Testis (tissue), 3 donors: Measurements from ENCODE around the gene SYNDIG1. TPM values are rescaled to one million over a fixed set of nuclear protein-coding genes. Genes with fewer than 3 reads are reported as not detected.

Source experiments
- DNase-seq: peaks from one replicate; pipeline ENCODE4 v3.0.0-alpha.2; 2019
- H3K27ac ChIP-seq, 2 donors: fragments of 200-600 bp; sonication (generic); one replicate each; pipeline ENCODE4 v1.5.1; 2019
- H3K27me3 ChIP-seq: fragments of 200-600 bp; sonication (generic); one replicate; pipeline ENCODE4 v1.5.1; 2019
- H3K36me3 ChIP-seq: fragments of 200-600 bp; sonication (generic); one replicate; pipeline ENCODE4 v1.5.1; 2017; ENCODE audit warnings: low read depth; ENCODE audit errors: missing control alignments
- H3K4me1 ChIP-seq: fragments of 200-600 bp; sonication (generic); one replicate; pipeline ENCODE4 v1.5.1; 2019
- H3K4me3 ChIP-seq, 2 donors: fragments of 200-600 bp; sonication (generic); one replicate each; pipeline ENCODE4 v1.5.1; 2017 to 2019
- H3K9me3 ChIP-seq: fragments of 200-600 bp; sonication (generic); one replicate; pipeline ENCODE4 v1.5.1; 2017
- POLR2A ChIP-seq: fragments of 450-650 bp; IDR thresholded peaks from one replicate; pipeline ENCODE4 v1.6.1; 2017; ENCODE audit warnings: antibody characterized with exemption, mild to moderate bottlenecking, moderate library complexity
- WGBS, 2 donors: methylation state at CpG; one replicate each; pipeline ENCODE4 v1.1.5; 2018; 5-methylcytosine and 5-hydroxymethylcytosine counted together
- intact Hi-C: fragments of 100-400 bp; cut with DNase I; formaldehyde crosslinking; loops from one replicate; pipeline ENCODE4 v1.15.1; 2023; ENCODE audit warnings: low total_unique reads
- polyA plus RNA-seq: library from polyadenylated mRNA; stranded (reverse); fragments of 350-450 nt; fragmentation: Illumina TruSeq; extraction: RNeasy Lipid Tissue Mini Kit (QIAGEN cat#74804); gene quantifications from one replicate; pipeline ENCODE4 v1.2.3, GENCODE V29; 2014; ENCODE audit warnings: low read depth, low replicate concordance; ENCODE audit not compliant: insufficient read depth
- total RNA-seq, 2 donors: library from RNA; depleted of rRNA; stranded (reverse); fragments of >200 nt; gene quantifications; one replicate each; pipeline ENCODE4 v1.2.3, GENCODE V29; 2016
- TF ChIP-seq, protein P1 (sequence below), 3 experiments: fragments of 450-650 bp in 2 of 3; fragments of 200-600 bp in 1 of 3; sonication (generic) in 1 of 3; IDR thresholded peaks; one replicate each; pipeline ENCODE4 v1.5.1; 2016 to 2019; ENCODE audit warnings: antibody characterized with exemption in 3 of 3, mild to moderate bottlenecking in 2 of 3, moderate library complexity in 1 of 3

The SYNDIG1 gene
- total and polyA plus RNA-seq, 3 donors from 2014 or later: 2.1 to 3.2 (median 2.8) TPM

DNA sequence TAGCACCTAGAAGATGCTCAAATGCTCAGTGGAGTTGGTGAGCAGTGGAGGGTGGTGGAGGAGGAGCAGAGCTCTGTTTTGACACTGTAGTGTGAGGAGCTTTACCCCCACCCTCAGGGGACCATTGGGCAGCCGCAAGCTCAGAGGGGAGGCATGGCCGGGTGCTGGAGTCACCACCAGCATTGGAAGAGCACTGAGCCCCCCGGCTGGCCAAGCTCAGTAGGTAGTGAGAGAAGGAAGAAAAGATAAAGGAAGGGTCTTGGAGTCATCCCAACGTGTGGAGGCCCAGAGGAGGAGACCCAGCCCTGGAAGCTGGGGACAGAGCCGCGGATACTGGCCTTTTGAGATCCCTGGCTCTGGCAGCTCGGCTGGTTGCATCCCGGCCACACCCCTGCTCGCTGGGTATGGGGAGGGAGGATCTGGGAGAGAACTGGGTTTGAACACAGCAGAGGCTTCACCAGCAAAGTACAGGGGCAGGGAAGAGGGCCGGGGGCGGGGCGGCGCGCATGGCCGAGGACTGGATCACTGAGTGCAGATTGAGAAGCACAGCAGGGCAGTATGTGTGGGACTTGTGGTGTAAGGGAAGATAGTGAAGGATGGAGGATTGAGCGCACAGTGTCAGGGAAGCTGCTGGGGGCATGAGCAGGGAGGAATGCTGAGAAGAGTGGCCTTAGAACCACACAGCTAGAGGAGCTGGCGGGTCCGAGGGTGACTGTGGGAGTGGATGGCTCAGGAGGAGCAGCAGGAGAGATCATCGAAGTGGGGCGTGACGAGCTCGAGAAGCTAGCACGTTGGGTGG lies 24.4 kb downstream of the SYNDIG1 start:
- TF ChIP-seq POLR2A: no peak
- TF ChIP-seq, protein P1, sequence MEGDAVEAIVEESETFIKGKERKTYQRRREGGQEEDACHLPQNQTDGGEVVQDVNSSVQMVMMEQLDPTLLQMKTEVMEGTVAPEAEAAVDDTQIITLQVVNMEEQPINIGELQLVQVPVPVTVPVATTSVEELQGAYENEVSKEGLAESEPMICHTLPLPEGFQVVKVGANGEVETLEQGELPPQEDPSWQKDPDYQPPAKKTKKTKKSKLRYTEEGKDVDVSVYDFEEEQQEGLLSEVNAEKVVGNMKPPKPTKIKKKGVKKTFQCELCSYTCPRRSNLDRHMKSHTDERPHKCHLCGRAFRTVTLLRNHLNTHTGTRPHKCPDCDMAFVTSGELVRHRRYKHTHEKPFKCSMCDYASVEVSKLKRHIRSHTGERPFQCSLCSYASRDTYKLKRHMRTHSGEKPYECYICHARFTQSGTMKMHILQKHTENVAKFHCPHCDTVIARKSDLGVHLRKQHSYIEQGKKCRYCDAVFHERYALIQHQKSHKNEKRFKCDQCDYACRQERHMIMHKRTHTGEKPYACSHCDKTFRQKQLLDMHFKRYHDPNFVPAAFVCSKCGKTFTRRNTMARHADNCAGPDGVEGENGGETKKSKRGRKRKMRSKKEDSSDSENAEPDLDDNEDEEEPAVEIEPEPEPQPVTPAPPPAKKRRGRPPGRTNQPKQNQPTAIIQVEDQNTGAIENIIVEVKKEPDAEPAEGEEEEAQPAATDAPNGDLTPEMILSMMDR (IDR thresholded peaks at IDR 0.05): no peak
- no peak for DNase-seq

DNA sequence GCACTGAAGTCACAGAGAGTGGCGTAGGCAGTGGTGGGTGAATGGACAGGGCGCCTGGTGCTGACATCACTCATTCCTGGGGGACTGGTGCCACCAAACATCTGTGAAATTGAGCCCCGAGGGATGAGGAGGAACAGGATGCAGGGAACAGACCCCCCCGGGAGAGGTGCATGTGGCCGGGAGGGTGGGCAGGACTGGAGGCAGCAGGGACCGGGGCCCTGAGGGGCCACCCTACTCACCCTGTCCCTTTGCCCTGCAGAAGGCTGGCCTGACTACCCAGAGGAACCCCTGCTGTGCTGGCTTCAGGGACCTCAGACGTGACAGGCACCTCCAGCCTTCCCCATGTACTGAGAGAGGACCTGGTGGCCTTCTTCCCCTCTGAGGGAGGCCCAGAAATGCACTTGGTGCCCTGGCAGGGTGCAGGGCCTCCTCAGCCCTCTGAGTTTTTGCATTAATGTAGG lies 25.1 kb downstream of the SYNDIG1 start:
- Histone ChIP-seq H3K36me3 (no peaks in the 10 kb centered on the region), H3K27me3 (no peaks in the 10 kb centered on the region), H3K9me3 (no peaks in the 10 kb centered on the region), H3K4me3 (no peak overlapping the region), H3K27ac (no peak overlapping the region), H3K4me1 (no peaks in the 10 kb centered on the region)
- no peak for DNase-seq
- no peak for TF ChIP-seq POLR2A
- TF ChIP-seq, protein P1 (IDR thresholded peaks at IDR 0.05): no peak
- intact Hi-C loops: no loop called here
- 88 to 91% methylated on average over 7 of the region's 7 CpGs for WGBS, 2 donors

More for the DNA sequence above, 24.4 kb downstream of the SYNDIG1 start:
- Histone ChIP-seq H3K27ac (no peak overlapping the region), H3K9me3 (no peaks in the 10 kb centered on the region), H3K36me3 (no peaks in the 10 kb centered on the region), H3K4me3 (no peak overlapping the region), H3K4me1 (no peaks in the 10 kb centered on the region), H3K27me3 (no peaks in the 10 kb centered on the region)
- WGBS, 2 donors: 82 to 84% methylated on average over 22 to 23 of the region's 23 CpGs
- intact Hi-C loops: no loop called here

DNA sequence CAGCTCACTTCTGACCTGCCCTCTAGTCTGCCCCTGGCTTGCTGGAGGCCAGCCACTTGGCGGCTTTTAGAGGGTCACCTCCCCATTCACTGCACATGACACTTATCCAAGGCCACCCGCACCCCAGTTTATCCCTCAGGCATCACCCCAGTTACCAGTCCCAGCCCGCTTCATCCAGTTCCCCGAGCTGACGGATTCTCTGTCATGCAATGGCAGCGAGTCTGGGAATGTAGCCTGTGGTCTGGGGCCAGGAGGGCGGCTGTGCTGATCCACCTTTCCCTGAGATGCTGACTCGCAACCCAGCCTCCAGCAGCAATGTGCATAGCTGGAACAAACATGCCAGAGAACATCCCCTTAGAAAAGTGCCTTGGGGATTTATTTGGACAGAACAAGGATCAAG lies 25.8 kb downstream of the SYNDIG1 start:
- no peak for DNase-seq
- Histone ChIP-seq H3K4me3 (no peak overlapping the region), H3K9me3 (no peaks in the 10 kb centered on the region), H3K27ac (no peak overlapping the region), H3K4me1 (no peaks in the 10 kb centered on the region), H3K27me3 (no peaks in the 10 kb centered on the region), H3K36me3 (no peaks in the 10 kb centered on the region)
- 93 to 94% methylated on average over 7 to 8 of the region's 8 CpGs for WGBS, 2 donors
- TF ChIP-seq, protein P1 (IDR thresholded peaks at IDR 0.05): no peak
- no peak for TF ChIP-seq POLR2A
- intact Hi-C loops: no loop called here

DNA sequence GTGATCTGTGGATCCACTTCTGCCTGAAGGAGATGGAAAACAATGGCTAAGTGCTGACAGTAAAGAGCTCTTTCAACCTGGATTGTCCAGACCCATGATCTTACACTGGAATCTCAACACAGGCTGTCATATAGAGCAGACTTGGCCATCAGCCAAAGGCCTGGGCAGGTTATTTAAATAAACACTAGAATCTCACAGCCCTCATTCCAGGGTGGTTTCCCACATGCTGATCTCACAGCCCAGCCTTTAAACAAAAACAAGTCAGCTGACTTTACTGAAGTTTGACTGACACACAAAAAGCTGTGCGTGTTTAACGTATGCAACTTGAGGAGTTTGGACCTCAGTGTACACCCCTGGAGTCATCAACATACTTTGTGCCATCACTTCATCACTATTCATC lies 28.4 kb downstream of the SYNDIG1 start:
- Histone ChIP-seq H3K9me3 (no peaks in the 10 kb centered on the region), H3K27ac (no peak overlapping the region), H3K4me3 (no peak overlapping the region), H3K27me3 (no peaks in the 10 kb centered on the region), H3K36me3 (no peaks in the 10 kb centered on the region), H3K4me1 (no peaks in the 10 kb centered on the region)
- no peak for DNase-seq
- WGBS, 2 donors: 87 to 92% methylated on average over 2 of the region's 2 CpGs
- intact Hi-C loops: no loop called here
- TF ChIP-seq, protein P1 (IDR thresholded peaks at IDR 0.05): no peak
- TF ChIP-seq POLR2A: no peak

DNA sequence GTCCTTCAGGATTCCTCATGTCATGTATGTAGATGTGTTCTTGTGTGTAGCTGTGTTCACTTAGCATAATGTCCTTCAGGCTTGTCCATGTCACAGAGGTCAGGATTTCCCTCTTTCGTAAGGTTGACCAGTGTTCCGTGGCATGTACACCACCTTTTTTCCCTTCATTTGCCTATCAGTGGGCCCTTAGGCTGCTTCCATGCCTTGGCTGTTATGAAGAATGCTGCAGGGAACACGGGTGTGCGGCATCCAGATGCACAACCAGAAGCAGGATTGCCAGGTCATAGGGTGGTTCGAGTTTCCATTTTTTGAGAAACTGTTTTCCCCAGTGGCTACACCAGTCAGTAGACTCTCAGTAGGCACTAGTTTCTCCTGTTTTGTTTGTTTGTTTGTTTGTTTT lies 29.2 kb downstream of the SYNDIG1 start:
- no peak overlapping the region for H3K27ac ChIP-seq
- H3K4me1 ChIP-seq: no peaks in the 10 kb centered on the region
- 89 to 94% methylated on average over 5 of the region's 5 CpGs for WGBS, 2 donors
- intact Hi-C loops: no loop called here
- DNase-seq: no peak
- H3K36me3 ChIP-seq: no peaks in the 10 kb centered on the region
- H3K27me3 ChIP-seq: no peaks in the 10 kb centered on the region
- TF ChIP-seq, protein P1 (IDR thresholded peaks at IDR 0.05): no peak
- TF ChIP-seq POLR2A: no peak
- H3K4me3 ChIP-seq: no peak overlapping the region
- H3K9me3 ChIP-seq: no peaks in the 10 kb centered on the region
